GM12801 (cell line): ENCODE results near the gene FETUB.

ENCODE experiments used
- TF ChIP-seq, protein P1 (sequence below): IDR thresholded peaks from one replicate; pipeline ENCODE4 v1.5.1; 2011; ENCODE audit warnings: control low read depth; ENCODE audit not compliant: insufficient read length; ENCODE audit errors: extremely low read depth

Gene FETUB

DNA sequence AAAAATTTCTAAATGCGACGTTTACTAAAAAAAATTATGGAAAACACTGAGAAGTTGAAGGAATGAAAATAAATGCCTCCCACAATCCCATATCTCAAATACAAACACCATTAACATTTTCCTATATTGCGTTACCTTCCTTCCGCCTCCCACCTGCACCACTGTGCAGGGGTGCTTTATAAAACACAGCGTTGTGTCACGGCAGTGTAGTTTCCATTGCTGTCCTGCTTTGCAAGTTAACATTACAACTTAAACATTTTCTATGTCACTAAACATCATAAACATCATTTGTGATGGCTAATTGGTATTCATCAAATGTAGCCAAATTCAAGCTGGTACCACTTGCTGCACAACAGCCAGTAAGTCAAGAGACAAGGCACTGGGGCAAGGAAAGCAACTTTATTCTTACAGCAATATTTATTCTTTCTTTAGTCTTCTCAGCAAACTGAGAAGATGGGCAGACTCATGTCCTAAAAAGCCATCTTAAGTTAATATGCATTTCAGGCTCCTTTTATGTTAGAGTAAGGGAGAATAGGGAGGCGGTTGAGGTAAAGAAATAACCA lies 12.3 kb upstream of the FETUB start:
- TF ChIP-seq, protein P1, sequence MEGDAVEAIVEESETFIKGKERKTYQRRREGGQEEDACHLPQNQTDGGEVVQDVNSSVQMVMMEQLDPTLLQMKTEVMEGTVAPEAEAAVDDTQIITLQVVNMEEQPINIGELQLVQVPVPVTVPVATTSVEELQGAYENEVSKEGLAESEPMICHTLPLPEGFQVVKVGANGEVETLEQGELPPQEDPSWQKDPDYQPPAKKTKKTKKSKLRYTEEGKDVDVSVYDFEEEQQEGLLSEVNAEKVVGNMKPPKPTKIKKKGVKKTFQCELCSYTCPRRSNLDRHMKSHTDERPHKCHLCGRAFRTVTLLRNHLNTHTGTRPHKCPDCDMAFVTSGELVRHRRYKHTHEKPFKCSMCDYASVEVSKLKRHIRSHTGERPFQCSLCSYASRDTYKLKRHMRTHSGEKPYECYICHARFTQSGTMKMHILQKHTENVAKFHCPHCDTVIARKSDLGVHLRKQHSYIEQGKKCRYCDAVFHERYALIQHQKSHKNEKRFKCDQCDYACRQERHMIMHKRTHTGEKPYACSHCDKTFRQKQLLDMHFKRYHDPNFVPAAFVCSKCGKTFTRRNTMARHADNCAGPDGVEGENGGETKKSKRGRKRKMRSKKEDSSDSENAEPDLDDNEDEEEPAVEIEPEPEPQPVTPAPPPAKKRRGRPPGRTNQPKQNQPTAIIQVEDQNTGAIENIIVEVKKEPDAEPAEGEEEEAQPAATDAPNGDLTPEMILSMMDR: no peak

DNA sequence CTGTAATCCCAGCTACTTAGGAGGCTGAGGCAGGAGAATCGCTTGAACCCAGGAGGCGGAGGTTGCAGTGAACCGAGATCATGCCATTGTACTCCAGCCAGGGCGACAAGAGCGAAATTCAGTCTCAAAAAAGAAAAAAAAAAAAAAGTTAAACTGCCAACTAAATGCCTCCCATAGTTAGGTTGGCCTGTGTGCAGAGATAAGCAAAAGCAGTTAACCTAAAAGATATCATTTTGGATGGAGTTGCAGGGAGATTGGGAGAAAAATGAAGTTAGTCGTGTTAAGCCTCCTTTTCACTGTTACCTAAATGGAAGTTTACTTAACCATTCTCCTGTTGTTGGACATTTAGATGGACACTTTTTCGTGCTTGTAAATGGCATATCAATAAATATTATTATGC lies 11.4 kb upstream of the FETUB start:
- TF ChIP-seq, protein P1: no peak

DNA sequence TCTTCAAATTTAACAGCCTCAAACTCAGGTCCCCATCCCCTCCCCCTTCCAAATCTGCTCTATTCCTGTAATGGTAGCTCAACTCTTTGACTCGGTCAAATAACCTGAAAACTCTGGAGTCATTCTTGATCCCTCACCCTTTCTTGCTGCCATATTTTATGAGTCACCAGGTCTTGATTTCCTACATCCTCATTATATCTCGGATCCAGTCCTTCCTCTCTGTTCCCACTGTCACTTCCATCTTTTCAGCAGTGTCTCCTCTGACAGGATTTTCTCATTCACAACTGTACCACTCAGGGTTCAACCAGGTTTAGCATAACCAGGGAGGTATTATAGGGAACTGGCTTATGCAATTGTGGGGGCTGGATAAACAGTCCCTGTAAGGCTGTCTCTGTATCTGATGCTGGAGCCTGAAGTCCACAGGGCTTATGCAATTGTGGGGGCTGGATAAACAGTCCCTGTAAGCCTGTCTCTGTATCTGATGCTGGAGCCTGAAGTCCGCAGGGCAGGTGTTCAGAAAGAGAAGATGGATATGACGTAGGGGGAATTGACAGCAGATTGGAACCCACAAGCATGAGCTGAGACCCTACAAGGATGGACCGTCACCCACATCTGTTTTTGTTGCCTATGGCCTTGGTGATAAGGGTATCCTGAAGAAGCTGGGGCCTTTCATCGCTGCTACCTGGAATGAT lies 9.1 kb upstream of the FETUB start:
- TF ChIP-seq, protein P1: no peak

DNA sequence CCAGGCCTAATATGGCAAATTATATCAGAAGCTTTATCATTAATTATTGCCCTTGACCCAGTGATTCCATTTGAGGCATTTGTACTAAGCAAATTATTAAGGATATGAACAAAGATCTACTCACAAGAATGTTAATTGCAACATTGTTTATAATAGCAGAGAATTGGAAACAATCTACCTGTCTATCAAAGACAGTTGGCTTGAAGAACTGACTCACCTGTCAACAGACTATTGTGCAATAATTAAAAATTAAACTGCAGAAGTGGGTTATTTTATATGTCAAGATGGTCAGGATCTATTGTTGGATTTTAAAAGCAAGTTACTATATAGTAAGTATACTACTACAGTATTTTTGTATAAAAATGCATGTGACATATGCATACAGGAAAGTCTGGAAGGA lies 6.7 kb upstream of the FETUB start:
- TF ChIP-seq, protein P1: no peak

DNA sequence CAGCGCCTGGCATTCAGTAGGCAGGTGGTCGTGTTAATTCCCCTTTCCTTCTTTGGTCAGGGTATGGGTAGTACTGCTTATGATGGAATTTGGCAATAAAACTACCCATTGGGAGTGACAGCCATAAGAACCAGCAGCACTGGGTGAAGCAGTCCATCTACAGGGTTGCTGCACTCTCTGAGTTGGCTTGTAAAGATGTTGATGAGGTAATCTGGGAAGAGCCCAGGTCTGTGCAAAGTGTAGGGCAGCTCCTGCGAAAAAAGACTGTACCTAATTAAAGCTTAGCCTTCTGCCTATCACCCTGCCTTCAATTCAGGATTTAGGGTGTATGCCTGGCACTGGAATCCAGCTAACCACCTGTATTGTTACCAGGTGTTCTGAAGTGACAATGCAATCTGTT lies 4.7 kb upstream of the FETUB start:
- TF ChIP-seq, protein P1: no peak

DNA sequence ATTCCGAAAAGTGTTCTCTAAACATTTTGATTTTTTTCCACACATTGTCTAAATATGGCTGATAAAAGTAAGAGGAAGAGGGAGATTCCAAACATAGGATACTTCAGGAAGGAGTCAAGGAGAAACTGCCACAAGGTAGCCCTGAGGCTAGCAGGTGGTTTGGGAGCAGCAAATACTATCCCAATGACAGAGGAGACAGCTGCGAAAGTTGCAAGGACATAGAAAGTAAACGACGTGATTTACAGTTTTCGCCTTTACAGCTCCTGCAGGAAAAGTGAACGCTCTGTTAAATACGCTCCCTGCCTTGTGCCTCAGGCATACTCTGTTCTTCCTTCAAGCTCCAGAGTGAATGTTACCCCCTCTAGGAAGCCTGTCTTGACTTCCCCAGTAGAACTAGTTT lies 3.7 kb upstream of the FETUB start:
- TF ChIP-seq, protein P1: no peak

DNA sequence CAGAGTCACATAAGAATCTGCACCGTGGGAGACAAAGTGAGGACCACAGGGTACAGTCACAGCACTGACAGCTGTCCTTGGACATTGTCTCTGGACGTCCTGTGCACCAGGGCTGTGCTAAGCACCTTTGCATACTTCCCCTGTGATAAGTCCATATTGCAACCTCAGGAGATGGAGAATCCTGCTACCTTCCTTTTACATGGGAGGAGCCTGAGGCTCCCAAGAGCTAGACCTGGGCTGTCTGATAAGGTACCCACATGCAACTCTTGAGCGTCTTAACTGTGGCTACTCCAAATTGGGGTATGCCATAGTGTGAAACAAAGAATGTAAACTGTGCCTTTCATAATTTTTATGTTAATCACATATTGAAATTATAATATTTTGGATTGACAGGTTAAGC lies 2.5 kb upstream of the FETUB start:
- TF ChIP-seq, protein P1: no peak
